Dermis microvascular lymphatic vessel endothelial cell (primary cell): ENCODE measurements around the gene NHSL1. TPM values are rescaled to one million over a fixed set of nuclear protein-coding genes. Genes with fewer than 3 reads are reported as not detected.

Experiments used
- DNase-seq, 2 donors: peaks; one replicate each; pipeline versions ENCODE4 v3.0.0 to v3.0.0-alpha.2; 2010; ENCODE audit warnings: low read depth in 2 of 2
- total RNA-seq: library from RNA; depleted of rRNA; stranded (reverse); fragments of >200 nt; gene quantifications from 2 replicates; pipeline ENCODE4 v1.2.1, GENCODE V29; 2014

Gene NHSL1
- total RNA-seq, 1 donor from 2014 or later: 25.2 TPM

DNA sequence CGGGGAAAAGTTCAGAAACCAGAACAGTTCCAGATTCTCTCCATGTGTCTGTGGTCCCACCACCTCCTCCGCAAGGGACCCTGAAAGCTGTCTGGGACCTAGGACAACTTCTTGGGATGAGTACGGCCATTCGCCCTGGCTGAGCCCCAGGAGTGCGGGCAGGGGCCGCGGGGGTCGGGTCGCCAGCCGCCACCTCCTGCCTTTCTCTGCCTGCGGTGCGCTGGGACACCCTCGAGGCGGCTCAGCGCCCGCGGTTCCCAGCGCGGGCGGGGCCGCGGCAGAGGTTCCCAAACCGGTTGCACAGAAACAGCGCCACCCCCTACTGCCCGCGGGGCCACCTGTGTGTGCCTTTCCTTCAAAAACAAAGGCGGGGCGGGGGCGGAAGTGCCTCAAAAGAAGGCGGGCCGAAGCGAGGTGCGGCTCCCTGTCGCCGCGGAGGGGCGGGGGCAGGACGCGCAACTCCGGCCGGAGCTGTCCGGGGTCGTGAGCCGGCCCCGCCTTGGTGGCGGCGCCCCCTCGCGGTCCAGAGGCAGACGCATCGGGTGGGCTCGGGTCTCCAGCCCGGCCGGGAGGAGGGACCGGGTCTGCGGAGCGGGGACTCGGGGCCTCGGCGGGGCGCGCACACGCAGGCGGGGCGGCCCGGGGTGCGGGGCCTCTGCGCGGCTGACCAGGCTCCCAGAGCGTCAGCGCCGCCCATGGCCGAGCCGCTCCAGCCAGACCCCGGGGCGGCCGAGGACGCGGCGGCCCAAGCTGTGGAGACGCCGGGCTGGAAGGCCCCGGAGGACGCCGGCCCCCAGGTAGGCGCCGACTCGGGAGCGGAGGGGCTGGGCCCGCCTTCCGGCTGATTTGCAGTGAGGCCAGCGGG lies 95.3 kb downstream of the NHSL1 start, which contains the start of gene HEBP2:
Gene HEBP2, plus strand, starts transcription at position 423 of the 865 bp plus-strand sequence. Its CDS starts 273 bp downstream, at position 696.
- DNase-seq: peak; percentile 36 to 88

DNA sequence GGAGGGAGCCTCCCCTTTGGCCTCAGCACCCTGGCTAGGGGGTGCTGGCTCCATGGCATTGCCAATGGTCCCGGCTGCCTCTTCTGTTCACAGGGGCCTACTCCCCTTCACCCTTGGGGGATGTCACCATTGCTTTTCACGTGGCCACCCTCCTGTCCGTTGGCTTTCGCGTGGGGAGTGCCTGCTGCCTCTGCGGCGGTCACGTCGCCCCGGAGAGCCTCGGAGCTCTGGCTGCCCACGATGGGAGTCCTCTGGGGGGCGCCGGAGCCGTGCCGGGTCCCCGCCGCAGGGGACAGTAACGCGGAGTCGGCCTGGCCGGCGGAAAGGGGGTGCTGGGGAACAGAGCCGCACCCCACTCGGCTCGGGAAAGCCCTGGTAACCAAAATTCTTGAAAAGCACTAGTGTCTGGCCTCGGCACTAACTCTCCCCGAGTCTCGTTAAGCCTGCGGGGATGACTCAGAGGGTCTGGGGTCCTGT lies 95.9 kb downstream of the NHSL1 start:
- DNase-seq: peak in 1 of 2 donors; percentile 32

DNA sequence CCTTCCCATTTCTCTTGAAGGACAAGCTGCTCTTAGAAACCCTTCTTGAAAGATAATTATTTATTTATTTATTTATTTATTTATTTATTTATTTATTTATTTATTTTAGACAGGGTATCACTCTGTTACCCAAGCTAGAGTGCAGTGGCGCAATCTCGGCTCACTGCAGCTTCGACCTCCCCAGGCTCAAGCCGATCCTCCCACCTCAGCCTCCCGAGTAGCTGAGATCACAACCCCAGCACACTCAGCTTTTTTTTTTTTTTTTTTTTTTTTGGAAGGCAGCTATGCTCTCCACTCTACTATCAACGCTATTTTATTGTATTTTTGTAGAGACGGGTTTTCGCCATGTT lies 96.5 kb downstream of the NHSL1 start:
- no peak for DNase-seq

DNA sequence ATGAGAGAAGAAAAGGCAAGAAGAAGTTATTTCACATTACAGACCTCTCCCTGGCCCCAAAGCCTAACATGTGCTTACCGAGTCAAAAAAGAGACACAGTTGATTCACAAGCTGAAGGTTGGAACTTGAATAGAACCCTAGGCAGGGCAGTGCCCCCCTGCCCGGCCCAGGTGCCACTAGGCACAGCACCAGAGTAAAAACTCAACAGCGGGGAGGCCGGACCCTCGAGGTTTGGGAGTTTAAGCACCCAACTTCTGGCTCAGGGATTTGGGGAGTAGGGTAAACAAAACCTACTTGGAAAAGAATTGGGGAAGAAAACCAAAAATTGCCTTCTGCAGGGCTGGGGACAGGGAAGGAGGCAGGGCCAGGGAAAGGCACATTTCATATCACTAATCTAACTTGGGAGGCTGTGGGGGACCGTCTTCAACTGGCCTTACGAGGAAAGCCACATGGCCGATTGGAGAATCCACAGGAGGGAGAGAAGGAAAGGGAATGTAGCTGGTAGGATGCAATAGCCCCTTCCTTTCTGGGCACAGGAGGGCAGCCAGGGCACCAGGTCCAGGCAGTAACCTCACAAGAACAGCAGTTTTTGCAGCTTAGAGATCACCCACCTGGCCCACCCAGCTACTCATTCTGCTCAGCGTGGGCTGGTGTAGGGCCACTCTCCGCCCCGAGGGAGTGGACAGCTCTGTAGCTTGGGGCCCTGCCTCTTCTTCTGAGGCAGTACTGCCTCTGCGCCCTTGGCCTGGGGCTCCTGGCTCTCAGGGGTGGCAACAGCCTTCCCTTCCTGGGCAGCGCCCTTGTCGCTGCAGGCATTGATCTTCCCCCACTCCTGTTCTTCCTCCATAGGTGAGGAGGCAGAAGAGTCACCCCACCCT lies 97.1 kb downstream of the NHSL1 start:
- no peak for DNase-seq

DNA sequence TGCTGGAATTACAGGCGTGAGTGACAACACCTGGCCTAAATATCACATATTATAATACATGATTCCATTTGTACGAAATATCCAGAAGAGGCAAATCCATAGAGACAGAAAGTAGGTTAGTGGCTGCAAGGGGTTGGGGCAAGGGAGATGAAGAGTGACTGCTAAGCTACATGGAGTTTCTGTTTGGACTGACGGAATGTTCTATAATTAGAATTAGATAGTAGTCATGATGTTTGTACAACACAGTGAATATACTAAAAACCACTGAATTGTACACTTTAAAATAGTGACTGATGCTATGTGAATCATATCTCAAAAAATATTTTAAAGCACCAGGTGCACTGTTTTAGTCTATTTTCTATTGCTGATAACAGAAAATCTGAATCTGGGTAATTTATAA lies 99.0 kb downstream of the NHSL1 start:
- no peak for DNase-seq

DNA sequence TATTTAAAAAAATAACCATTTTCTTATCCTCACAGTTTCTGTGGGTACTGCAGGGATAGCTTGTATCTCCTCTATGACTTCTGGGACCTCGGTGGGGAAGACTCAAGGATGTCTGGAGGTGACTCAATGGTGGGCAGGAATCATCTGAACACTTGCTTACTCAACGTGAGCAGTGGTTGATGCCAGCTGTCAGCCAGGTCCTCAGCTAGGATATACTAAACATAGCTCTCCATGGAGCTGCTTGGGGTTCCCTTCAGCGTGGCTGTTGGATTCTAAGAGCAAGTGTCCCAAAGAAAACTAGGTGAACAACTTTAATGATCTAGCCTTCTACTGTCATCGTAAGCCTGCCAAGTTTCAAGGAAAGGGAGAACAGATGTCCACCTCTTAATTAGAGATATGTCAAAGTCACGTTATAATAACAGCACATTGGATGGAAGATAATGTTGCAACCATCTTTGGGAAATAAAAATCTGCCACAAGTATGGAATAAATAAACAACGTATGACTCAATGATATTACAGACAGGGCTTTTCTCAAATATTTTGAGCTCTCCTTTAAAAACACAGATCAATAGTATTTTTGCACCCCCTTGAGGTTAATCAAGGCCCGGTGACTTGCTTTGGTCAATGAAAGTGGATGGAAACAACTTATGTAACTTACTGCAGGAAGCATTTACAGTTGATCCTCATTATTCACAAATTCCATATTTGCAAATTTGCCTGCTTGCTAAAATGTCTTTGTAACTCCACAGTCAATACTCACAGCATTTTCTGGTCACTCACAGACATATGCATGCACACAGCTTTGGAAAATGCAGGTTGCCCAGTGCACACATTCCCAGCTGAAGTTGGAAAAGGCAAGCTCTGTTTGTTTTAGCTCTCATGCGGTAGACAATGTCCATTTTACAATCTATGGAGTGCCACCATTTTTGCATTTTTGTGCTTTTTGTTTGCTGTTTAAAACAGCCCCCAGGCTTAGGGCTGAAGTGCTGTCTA lies 101.9 kb downstream of the NHSL1 start:
- no peak for DNase-seq

DNA sequence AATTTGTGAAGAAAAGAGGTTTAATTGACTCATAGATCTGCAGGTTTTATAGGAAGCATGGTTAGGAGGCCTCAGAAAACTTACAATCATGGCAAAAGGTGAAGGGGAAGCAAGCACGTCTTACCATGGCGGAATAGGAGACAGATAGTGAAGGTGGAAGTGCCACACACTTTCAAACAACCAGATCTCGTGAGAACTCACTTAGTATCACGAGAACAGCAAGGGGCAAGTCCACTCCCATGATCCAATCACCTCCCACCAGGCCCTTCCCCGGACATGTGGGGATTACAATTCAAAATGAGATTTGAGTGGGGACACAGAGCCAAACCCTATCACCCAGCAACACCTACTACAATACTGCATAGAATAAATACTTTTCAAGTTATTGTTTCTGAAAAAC lies 102.6 kb downstream of the NHSL1 start:
- DNase-seq: no peak

DNA sequence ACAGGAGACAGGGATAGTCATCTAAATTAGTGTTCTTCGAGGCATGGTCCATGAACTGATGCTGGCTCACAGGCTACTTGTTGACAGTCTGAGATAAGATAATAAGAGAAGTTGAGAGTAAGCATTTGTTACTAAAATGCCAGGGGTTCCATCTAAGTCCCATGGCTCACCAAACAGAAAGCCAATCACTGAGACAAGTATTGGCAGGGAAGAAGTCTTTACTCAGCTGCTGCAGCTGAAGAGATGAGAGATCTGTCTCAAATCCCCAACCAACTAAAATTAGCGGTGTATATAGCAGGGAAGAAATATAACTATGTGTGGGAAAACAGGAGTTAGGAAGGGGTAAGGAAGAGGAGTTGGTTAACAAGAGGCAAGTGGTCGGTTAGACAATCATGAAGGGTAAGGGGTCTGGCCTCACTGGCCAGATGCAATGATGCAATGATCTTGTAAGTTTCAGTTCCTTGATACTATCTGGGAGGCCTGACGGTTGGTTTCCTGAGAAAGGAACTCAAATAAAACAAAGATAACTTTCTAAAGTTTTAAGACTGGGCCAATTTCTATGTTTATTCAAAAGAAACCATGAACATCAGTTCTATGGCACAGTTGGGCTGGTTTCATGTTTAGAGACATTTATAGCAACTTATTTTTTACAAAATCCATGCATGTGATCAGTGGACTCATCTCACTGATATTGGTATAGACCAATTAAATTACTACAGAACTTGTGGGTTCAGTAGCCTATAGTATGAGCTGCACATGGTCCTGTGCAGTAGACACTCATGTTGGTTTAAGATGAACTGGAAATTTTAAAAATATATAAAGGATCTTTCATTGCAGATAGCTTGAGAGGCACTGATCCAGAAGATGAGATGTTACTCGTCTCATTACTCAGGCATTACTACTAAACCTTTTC lies 105.2 kb downstream of the NHSL1 start:
- DNase-seq: no peak

DNA sequence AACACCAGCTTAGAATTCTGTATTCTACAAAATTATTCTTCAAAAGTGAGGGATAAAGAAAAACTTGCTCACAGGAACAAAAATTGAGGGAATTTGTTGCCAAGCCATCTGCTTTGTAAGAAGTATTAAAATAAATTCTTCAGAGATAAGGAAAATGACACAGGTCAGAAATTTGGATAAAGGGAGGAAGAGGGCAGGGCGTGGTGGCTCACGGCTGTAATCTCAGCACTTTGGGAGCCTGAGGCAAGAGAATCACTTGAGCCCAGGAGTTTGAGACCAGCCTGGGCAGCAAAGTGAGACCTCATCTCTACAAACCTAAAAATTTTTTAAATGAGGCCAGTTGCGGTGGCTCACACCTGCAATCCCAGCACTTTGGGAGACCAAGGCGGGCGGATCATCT lies 109.7 kb downstream of the NHSL1 start:
- DNase-seq: no peak

DNA sequence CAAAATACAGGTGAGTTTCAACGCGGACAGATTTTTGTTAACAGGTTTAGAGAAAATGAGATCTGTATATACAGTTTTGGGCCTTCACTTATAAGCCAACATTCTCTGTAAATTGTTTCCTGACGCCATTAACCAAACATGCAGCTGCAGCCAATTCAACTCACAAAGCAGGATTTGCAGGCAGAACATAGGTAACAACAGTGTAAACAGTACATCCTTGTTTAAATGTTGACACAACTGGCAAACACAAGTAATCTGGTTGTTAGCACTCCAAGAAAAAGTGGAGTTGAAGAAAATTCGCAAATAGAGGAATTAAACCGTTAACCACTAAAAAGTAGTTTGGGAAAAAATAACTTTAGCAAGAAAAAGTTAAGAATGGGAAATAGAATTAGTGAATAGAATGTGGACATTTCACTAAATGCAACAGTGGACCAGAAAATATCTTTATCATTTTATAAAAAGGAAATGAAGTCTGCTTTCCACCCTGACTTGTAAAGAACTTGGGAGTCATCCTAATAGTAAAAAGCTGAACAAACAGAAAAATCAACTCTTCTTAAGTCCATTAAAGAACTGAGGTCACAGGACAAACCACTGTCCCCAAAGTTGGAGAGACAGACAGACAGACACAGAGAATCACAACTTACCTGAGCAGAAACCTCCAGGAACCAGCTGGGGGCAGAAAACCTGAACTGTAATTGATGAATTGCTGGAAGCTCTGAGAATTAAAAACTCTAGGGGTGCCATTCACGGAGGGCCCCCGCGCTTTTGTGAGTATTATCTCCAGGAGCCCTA lies 111.5 kb downstream of the NHSL1 start:
- DNase-seq: no peak

DNA sequence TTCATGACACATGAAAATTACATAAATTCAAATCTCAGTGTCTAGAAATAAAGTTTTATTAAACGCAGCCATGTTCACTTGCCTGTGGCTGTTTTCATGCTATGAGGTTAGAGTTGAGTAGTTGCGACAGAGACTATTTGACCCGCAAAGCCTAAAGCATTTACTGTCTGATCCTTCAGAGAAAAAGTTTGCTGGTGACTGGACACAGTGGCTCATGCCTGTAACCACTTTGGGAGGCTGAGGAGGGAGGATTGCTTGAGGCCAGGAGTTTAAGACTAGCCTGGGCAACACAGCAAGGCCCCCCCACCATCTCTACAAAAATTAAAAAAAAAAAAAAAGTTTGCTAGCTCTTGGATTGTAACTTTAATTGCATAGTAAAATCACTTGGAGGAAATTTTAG lies 112.4 kb downstream of the NHSL1 start:
- no peak for DNase-seq

DNA sequence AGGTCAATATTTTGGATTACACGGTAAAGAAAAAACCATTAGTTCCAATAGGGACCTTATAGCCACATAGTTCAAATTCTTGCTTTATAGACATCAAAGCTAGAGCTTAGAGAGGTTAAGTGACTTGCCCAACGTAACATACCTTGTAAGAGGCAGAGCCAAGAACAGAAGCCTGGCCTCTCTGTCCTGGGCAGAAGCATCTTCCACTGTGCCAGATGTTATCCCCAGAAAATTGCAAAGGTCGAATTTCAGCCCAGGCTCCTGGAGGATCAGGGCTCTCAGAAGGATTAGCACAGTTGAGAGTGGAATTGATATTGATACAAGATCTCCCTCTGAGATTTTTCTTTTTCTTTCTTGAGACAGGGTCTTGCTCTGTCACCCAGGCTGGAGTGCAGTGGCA lies 115.5 kb downstream of the NHSL1 start:
- no peak for DNase-seq

DNA sequence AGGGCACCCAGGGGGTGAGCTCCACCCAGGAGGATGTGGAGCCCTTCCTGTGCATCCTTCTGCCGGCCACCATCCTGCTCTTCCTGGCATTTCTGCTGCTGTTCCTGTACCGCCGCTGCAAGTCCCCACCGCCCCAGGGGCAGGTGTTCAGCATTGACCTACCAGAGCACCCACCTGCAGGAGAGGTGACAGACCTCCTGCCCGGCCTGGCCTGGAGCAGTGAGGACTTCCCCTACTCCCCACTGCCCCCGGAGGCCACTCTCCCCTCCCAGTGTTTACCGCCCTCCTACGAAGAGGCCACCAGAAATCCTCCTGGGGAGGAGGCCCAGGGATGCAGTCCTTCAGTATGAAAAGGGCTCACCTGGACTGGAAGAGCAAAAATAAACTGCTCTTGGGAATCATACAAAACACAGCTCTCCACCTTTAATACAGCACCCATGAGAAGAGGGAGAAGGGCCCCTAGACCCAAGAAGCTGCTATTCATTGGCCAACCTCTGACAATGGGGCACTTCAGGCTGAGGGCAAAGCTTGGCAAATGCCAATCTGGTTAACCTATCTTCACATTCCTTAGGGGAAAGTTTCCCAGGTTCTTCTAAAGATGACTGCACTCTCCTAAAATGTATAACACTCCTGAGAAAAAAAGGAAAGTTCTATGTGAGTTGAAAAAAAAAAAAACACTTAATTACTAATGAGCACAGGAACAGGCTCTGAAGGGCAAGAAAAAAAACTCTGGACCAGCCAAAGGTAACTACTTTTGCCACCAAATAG lies 116.6 kb downstream of the NHSL1 start:
- no peak for DNase-seq

DNA sequence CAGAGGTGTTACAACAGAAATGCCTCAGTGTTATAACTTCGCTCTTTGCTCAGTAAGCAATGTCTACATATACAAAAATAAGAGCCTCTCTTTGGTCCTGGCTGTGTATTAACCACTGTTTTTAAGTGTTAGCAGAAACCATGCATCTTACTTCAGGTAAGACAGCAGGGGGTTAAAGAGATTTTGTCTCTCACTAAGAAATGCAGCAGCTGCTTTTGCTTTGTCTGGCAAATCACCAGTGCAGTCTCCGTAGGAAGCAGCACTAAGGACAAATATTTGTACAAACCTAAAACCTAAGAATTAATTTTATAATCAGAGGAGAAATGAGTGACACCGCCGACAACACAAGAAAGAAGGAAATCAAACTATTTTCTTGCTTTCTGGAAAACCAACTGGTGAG lies 120.8 kb downstream of the NHSL1 start:
- no peak for DNase-seq

DNA sequence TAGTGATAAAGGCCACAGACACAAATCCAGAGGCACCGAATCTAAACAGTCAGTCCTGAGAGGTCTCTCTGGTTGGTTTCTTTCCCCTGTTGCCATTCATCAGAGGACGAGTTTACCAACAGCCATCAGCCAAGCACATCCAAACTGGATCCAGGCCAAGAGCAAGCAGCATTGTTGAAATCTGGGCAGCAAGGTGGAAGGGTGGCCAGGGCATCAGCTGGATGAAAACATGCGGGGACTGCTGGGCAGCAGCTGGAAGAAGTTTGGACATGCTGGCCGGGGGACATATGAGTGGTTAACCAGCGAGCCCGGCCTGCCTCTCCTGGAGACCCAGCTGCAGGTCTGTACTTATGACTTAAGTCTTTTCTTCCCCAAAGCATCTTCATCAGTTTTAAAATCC lies 121.5 kb downstream of the NHSL1 start, which contains the start of gene SMIM28:
Gene SMIM28, plus strand, starts transcription at position 62 of the 400 bp plus-strand sequence. Its CDS starts 168 bp downstream, at position 230.
- no peak for DNase-seq

DNA sequence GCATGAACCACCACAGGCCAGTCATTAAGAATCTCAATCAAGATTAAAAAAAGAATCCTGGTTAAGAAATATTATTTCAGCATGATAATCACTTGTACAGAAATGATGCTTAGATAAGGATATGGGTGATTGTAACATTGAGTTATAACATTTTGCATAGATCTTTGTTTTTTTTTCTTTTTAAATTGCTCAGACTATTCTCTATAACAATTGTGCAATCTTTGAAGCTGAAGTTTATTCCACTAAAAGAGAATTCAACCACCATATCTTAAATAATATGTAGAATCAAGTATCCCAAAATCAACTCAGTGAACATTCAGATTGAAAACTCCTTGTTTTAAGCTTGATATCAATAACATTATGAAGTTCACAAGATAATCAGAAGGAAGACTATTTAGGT lies 122.3 kb downstream of the NHSL1 start:
- DNase-seq: no peak

DNA sequence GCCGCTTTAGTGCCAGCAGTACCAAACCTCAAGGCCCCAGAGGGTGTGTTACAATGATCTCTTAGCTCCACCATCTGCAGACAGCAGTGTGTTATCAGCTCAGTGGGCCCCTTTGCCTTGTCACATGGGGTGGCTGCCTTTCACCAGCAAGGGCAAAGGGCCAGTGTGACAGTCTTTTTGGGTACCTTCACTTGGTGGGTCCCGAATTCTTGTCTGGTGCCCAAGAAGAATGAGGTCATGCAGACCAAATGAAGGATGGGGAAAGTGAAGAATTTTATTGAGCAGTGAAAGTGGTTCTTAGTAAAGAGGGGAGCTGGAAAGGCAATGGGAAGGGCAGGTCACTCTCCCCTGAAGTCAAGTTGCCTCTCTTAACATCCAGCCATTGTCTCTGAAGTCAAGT lies 124.5 kb downstream of the NHSL1 start:
- DNase-seq: no peak

DNA sequence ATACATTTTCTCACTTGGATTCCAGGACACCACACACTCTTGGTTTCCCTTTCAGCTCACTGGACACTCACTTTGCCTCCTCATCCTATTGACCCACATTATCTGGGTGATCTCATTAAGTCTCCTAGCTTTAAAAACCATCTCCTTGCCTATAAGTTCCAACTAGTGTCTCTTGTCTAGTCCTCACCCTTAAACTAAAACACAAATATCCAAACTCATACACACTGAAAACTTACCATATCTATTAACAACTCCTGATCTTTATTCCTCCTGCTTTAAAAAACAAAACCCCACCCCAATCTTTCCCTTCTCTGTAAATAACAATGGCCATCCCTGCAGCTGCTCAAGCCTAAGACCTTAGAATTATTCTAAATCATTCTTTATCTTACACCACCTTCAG lies 125.1 kb downstream of the NHSL1 start:
- no peak for DNase-seq
